HG02938 (cell line): Measurements from ENCODE around the gene DAPL1.

Experiments
- ATAC-seq: cut with Tn5 transposase; IDR thresholded peaks from one replicate; pipeline ENCODE4 v1.9.1; 2021; ENCODE audit warnings: mild to moderate bottlenecking, moderate library complexity; ENCODE audit not compliant: unreplicated experiment

Gene DAPL1

DNA sequence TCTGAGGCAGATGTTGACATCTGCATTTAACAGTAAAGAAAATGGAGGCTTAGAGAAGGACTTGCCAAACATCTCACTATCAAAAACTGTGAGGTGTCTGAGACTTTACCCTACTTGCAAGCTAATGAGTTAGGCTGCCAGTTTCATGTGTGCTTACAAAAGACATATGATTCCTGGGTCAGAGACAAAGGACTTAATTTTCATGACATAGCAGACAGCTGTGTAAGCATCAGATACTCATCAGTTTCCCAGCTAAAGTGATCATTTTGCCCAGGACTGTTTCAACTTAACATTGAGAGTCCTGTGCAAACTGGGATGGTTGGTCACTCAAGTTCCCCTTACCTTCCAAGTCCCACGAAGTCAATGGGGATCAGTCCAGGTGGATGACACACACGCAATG is 18.9 kb upstream of the DAPL1 start:
- ATAC-seq, result no peak

DNA sequence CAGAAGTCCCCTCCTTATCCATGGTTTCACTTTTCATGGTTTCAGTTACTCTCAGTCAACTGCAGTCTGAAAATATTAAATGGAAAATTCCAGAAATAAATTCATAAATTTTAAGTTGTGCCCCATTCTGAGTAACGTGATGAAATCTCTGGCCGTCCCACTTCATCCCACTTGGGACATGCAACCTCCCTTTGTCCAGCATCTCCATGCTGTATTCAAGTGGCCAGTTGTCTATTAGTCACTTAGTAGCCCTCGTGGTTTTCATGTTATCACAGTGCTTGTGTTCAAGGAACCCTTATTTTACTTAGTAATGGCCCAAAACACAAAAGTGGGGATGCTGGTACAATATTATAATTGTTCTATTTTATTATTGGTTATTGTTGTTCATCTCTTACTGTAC is 18.0 kb upstream of the DAPL1 start:
- ATAC-seq, result no peak

DNA sequence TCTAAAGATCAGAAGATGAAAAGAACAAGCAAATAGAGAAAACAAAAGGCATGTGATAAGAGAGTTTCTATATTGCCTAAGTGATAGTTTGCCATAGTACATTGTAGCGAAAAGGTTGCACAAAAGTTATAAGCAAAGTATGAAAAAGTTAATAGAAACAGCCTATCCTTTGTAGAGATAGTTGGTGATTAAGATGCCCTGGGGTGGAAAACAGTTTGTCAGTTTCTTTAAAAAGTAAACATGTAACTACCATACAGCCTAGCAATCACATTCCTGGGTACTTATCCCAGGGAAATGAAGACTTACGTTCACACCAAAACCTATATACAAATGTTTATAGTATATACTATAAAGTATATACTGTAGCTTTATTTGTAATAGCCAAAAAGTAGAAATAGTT is 16.9 kb upstream of the DAPL1 start:
- ATAC-seq, result no peak

DNA sequence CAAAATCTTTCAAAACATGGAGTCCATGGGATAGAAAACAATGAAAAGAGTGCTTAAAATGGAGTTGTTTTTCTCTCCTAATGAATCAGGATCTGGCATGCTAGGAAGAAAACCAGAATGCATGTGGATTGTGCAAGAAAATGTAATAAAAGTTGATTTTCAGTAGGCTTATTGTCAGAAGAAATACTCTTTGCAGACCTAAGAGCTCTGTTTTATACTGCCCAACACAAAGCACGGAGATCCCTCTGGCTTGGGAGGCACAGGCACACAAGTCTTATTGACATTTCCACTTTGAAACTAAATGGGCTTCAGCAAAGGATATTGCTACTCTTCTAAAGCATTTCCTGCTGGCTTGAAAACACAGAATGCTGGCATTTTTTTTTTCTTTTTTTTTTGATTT is 15.5 kb upstream of the DAPL1 start:
- no peak for ATAC-seq

DNA sequence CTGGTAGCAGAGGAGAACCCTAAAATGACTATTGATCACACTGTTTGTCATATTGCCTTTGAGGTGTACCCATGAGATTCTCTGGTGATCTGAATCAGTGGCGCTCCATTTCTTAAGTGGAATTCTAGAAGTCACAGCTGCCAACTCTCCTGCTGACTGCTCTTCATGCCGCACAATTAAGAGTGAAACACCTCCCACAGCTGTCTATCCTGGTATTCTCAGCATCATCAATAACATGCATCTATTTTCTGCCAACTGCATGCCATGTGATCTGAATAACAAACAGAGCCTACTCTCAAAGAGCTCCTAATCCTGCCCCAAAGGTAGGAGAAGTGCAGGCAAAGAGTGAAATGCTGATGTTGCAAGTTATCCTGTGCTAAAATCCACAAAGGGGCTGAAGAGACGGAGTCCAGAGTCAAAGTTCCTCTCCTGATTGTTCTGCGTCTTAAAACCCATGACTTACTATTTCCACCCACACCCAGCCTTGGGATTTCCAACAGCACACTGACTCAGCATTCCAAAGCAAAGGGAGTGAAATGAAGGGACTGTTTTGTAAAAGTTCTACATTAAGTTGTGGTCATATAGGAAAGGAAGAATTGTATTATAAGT is 13.7 kb upstream of the DAPL1 start:
- no peak for ATAC-seq

DNA sequence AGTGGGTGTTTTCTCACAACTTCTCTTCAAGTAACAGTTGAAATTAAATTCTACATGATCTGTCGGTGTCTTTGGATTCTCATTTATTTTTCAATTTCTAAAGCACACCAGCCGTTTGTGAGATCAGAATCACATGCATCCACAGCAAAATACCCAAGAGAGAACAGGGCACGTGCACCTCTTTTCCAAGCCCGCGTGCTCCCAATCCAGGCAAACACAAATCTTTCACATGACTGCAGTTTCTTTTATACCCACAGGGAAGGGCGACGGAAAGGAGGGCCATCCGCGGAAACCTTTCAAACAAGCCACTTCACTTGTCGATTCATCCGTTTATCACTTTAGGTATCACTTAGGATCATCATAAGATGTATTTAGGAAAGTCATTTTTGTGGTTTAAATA is 13.0 kb upstream of the DAPL1 start:
- ATAC-seq, result no peak

DNA sequence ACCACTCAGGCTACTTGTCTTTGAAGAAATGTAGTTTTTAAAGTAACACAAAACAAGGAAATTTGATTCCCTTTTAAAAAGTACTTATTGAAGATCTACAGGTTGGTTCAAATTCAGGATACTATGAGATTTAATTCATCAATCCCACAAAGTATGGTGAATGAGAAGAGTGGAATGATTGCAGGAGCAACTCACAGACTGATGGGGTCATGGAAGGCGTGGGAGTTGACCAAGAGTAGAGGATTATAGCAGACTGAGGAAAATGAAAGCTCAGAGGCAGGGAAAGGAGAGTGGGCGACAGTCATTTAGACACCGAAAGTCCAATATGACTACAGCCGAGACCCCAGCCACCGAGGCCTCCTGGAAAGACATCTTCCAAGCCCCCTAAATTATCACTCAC is 12.5 kb upstream of the DAPL1 start:
- no peak for ATAC-seq

DNA sequence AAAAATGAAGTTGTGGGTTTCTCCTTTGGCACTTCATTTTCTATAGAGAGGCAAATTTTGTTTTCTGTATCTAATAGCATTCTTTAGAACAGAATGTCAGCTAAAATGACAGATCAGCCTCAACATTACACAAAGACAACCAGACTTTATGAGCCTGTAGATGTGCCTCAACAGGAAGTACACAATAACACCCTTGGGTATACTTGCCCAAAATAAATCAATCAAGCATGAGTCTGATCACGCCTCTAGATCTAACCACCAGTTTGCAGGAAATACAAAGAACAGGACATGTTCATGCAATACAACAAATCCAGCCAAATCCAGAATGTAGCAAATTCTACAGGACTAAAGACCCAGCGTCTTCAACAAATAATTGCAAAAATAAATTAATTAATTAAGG is 11.2 kb upstream of the DAPL1 start:
- no peak for ATAC-seq

DNA sequence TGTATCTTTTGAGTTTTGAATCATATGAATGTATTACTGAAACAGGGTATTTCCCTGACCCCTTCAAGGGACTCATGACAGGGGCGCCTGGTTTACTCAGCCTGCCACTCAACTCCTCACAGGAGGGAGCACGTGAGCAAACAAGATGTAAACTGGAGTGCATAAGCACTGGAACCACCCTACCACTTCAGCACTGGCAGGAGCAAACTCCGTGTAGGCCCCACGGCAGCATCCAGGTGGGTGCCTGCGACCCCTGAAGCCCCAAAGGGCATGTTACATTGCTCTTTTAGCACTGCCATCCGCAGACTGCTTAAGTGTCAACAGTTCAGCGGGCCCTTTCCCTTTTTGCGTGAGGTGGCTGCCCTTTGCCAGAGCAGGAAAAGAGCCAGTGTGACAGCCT is 8.2 kb upstream of the DAPL1 start:
- ATAC-seq, result no peak

DNA sequence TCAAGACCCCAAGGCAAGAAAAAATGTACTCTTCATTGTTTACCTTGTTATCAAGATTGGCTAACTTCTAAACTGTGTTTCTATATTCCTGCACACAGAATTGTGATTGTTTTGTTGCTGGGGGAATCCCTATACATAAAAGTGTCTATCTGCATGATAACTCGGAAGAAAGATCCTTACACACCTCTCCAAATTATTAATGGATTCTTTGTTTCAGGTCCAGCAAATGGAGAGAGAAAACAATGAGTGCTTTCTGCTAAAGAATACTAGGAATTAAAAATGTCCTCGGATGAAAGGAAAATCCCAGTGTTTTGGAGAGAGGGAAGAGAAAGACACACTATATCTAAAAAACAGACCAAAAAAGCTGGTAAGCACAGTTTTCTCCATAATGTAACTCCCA is 6.2 kb upstream of the DAPL1 start:
- ATAC-seq, result no peak

DNA sequence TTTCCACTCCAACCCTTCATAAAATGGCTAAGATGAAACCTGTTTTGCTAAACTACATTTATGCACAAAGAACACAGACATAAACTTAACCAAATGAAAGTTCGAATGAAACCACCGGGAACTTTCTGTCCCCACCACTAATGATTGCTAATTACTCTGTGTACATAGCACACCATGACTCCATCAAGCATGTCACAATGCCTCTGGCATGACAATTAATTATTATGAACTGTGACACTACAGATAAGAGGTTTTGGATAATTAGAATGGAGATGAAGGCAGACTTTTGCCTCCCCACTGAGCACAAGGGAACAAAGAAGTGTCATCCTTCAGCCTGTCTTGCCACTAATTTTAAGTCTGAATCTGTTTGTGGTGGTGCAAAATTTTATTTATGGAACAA is 1.5 kb downstream of the DAPL1 start:
- no peak for ATAC-seq

DNA sequence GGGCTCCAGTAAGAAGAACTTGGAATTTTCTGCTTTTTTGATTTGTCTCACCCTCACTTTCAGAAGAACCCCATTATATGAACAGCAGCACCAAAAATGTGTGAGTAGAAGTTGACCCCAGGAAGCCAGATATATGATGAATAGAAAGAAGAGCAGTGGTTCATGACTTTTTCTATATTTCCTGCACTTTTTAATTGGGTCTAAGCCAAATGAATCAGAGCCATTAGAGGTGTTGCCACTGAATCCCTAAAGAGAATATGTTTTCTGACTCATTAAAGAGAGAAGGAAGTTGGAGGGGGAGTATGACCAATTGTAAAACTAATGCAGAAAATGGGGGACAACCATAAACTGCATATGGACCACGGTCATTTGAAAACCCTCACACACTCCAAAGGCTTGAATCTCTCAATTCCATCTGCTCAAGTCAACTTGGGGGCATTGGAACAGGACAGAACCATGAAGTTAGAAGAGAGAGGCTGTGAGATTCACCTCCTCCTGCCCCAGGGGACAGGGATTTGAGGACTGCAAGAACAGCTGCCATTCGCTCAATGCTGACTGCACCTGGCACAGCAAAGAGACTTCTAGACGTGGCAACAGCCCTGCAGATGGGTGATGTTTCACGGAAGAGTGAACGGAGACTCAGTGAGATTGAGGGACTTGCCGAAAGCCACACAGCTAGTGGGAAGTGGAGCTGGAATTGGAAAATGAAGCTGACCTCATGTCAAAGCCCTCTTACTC is 3.0 kb downstream of the DAPL1 start:
- ATAC-seq, result no peak

DNA sequence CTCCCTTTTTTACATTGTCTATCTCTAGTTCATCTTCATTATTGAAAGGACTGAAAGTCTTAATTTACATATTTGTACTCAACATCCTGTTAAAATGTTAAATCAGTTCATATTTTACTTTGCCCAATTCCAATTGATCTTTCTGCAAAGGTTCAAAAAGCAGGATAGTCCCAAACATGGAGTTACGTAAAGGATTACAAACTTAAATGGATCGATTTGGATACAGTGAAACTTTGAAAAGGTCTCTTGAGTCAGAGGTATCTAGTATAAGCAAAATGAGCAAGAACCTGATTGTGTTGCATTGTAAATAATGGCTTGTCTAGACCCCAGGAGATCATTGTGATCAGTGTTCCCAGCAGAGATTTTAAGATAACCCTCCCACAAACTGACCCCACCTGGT is 4.1 kb downstream of the DAPL1 start:
- no peak for ATAC-seq

DNA sequence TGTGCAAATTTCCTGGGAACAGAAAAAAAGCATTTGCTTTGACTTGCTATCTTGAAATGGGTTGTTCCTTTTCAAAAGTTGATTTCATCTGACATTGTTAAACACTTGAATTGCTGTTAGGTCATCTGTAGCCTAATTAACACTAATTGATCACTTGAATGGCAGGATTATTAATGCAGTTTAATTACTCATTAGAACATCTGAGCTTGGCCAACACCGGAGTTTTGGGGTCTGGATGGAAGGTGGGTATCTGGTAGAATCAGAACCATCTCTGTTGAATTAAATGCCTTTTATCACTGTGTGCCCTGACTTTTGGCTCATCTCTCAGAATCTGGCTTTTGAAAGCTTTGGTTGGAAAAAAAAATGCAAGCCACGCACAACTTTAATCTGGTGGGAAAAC is 8.4 kb downstream of the DAPL1 start:
- ATAC-seq, result no peak

DNA sequence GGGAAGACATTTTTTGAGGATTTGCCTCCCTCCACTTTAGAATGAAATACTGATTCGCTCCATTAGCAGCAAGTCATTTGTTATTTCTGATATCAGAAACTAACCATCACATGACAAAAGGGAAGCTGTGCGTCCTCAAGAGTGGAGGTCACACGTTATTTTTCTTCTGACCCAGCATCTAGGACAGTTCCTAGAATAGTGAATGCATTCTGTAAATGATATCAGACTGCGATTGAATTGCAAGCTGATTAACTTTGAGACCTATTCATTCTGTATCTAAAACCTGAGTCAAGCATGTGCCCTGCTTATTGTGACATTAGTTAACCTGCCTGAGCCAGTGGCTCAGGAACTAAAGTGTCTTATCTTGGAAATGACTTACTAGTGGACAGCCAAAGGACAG is 10.1 kb downstream of the DAPL1 start:
- no peak for ATAC-seq

DNA sequence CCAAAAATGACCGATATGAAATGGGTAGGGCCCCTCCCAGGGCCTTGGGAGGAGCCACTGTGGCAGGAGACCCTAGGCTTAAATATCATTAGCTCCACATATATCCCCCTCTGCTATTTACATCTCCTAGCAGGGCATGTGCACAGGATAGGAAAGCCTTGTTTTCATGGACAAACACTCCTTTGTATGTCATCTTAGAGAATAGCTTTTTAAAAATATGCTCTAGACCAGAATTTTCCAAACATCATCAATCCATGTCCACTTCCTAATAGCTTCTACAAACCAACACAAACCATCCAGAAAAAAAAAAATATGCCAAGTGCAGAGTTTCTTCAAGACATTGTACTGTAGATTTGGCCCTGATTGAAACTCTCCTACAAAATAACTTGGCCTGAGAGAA is 10.8 kb downstream of the DAPL1 start:
- no peak for ATAC-seq

DNA sequence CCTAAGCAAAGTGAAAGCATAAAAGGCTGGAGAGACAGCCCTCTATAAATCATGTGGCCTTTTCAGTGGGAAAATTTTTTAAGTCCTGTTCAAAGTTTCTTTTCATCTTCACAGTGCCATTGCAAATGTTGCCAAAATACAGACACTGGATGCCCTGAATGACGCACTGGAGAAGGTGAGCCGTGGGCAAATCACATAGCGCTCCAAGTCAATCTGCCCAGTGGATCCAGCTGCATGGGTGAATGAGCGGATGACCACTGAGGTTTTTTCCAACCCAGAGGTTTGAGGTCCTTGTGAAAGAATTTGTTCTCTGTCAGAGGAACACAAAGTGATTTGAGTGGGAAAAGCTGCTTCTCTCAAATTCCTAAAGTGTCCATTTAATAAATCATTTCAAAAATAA is 11.8 kb downstream of the DAPL1 start:
- no peak for ATAC-seq

DNA sequence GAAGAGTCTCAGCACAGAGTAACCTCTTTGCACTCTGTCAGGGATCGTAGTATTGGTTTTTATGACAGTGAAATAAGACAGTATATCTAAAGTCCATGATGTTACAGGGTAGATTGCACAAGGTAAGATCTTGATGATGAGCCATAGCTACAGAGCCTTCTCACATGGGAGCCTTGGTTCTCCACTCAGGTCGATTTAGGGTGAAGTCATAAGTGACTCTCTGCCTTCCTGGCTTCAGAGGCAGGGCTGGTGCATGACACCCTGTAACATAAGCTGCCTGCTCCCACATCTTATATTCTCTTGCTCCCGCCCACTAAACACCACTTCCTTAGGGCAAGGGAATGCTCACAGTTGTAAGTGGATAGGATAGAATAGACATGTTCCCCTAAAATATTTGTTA is 13.3 kb downstream of the DAPL1 start:
- no peak for ATAC-seq

DNA sequence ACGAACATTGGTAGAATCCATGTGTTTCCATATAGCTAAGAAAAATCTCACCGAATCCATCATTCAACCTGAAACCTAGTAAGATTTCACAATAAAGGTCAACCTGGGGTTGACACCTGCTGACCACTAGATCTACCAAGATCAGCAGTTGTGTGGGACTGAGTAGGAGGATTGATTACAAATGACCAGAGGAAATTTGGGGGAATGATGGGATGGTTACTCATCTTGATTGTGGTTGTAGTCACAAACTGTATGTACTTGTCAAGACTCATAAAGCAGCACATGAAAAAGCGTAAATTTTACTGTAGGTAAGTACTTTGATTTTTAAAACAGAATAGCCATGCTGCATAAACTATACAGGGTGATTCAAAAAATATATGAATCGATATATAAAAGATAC is 14.7 kb downstream of the DAPL1 start:
- no peak for ATAC-seq

DNA sequence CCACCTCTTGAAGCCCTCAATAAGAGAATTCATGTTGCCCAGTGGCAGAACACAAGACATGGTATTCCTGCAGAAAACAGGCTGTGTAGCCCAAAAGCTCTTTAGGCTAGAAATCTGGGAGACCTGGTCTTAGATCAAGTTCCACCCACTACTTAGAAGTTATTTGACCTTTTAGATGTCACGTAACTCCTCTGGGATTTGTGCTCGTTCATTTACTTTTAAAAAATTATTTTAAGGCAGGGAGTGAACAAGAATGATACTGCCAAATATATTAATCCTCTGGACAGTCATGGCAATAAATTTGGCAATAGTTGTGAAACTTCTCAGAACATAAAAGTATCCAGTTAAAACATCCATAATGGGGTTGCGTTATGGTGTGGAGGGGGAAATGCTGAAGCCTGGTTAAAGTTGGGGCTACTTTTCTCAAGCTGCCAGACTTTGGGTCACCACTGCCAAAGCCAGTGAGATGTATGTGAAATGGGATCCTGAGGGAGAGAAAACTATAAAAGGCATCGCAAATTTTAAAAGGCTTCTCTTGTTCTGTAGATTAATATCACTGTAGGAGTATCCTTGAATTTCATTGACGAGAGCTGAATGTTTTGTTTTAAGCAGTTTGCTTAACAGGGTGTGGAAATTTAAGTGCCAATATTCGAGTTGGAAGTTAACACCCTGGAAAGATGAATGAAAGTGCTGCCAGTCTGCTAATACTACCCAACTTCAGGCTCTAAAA is 15.8 kb downstream of the DAPL1 start:
- ATAC-seq, result no peak

DNA sequence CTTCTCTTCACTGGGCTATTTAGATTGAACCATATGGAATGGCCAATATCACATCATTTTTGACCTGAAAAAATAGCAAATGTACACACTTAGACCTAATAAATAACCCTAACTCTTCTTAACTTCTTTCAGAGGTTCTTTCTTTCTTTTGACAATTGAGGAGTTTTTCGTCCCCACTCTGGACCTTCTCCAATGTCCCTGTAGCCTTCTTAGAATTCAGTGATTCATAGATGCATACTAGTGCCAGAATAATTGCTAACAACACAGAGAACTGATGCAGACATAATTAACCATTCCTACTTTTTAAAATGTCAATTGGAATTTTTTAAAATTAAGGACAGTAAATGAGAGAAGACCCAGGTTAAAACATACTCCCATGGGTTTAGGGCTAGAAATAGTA is 20.0 kb downstream of the DAPL1 start:
- no peak for ATAC-seq

DNA sequence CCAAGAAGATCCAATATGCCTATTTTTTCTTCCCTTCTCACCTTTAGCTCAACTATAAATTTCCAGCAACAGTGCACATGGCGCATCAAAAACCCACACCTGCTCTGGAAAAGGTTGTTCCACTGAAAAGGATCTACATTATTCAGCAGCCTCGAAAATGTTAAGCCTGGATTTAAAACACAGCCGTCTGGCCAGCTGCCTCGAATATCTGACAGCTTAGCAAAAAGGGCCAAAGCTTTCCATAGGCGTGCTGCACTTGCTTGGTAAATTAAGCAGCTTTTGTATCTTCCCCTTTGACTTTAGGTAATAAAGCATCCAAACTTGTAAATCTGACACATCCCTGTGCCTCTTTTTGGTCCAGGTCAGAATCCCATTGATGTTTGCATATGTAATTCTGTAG is 20.5 kb downstream of the DAPL1 start:
- no peak for ATAC-seq
